Skeletal muscle tissue (tissue), 4 donors: ENCODE results near the gene PCDH20. TPM values are rescaled to one million over a fixed set of nuclear protein-coding genes. Genes with fewer than 3 reads are reported as not detected.
A peak's percentile ranks its signal among the peaks of the same experiment; 100 is the strongest.

Experiments
- H3K27ac ChIP-seq: one replicate; pipeline ENCODE4 v1.7.0; 2013; ENCODE audit warnings: mild to moderate bottlenecking, low read depth, low read length, inconsistent platforms
- H3K27me3 ChIP-seq, 3 donors: one replicate each; pipeline ENCODE4 v1.7.0; 2013; ENCODE audit warnings: low read length in 3 of 3; ENCODE audit not compliant: control insufficient read depth in 3 of 3, insufficient read depth in 3 of 3
- H3K36me3 ChIP-seq, 3 donors: one replicate each; pipeline ENCODE4 v1.7.0; 2013; ENCODE audit warnings: low read length in 3 of 3; ENCODE audit not compliant: control insufficient read depth in 3 of 3, insufficient read depth in 3 of 3
- H3K4me1 ChIP-seq, 3 donors: one replicate each; pipeline ENCODE4 v1.7.0; 2013; ENCODE audit warnings: low read length in 3 of 3, mild to moderate bottlenecking in 3 of 3; ENCODE audit not compliant: control insufficient read depth in 3 of 3, insufficient read depth in 3 of 3
- H3K4me3 ChIP-seq, 3 donors: one replicate each; pipeline ENCODE4 v1.7.0; 2013; ENCODE audit warnings: low read length in 3 of 3
- H3K9ac ChIP-seq, 3 donors: one replicate each; pipeline ENCODE4 v1.7.0; 2013; ENCODE audit warnings: low read length in 3 of 3, mild to moderate bottlenecking in 3 of 3, moderate library complexity in 2 of 3, low read depth in 1 of 3
- H3K9me3 ChIP-seq, 3 donors: one replicate each; pipeline ENCODE4 v1.7.0; 2013; ENCODE audit warnings: low read length in 3 of 3; ENCODE audit not compliant: control insufficient read depth in 3 of 3
- total RNA-seq: library from RNA; depleted of rRNA; stranded (reverse); fragments of >200 nt; gene quantifications from one replicate; pipeline ENCODE4 v1.2.3, GENCODE V29; 2014
- donor health status: Osteomylitis.

The PCDH20 gene, protein sequence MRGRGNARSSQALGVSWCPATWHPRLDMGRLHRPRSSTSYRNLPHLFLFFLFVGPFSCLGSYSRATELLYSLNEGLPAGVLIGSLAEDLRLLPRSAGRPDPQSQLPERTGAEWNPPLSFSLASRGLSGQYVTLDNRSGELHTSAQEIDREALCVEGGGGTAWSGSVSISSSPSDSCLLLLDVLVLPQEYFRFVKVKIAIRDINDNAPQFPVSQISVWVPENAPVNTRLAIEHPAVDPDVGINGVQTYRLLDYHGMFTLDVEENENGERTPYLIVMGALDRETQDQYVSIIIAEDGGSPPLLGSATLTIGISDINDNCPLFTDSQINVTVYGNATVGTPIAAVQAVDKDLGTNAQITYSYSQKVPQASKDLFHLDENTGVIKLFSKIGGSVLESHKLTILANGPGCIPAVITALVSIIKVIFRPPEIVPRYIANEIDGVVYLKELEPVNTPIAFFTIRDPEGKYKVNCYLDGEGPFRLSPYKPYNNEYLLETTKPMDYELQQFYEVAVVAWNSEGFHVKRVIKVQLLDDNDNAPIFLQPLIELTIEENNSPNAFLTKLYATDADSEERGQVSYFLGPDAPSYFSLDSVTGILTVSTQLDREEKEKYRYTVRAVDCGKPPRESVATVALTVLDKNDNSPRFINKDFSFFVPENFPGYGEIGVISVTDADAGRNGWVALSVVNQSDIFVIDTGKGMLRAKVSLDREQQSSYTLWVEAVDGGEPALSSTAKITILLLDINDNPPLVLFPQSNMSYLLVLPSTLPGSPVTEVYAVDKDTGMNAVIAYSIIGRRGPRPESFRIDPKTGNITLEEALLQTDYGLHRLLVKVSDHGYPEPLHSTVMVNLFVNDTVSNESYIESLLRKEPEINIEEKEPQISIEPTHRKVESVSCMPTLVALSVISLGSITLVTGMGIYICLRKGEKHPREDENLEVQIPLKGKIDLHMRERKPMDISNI
- 2.6 TPM for total RNA-seq

DNA sequence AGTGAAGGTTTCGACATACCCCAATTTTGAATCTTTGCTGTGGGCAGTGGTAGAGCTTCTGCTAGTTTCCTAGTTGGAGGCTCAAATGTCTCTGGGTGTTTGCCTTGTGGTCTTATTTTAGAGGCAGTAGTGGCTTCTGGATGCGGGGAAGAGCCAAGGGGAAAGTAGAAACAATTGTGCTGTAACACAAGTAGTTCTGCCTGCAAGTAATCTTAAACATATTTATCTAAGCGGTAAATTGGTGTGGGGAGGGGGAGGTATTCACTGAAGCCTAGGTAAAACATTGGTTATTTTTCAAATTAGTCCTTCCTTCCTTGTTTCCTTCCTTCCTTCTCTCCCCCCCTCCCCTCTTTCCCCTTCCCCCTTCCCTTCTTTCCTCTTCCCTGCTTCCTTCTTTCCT is at the start of gene PCDH20:
Gene PCDH20 (minus strand): TSS at position 101 of the 400 bp plus-strand sequence. CDS start 691 bp downstream, outside the sequence.
- peaks cover 13 to 32% (median 29%) of the 10 kb centered on the region in 3 donors for H3K27me3 ChIP-seq
- H3K4me1 ChIP-seq = peaks cover 3 to 17% (median 15%) of the 10 kb centered on the region in 3 donors
- no peaks in the 10 kb centered on the region for H3K36me3 ChIP-seq
- peak within 1 kb of the TSS; percentile 45 to 68 (median 56) for H3K4me3 ChIP-seq
- no peaks in the 10 kb centered on the region for H3K9me3 ChIP-seq
- peak within 1 kb of the TSS in 1 of 3 donors; percentile 27 for H3K9ac ChIP-seq
- H3K27ac ChIP-seq = no peak within 1 kb of the TSS

DNA sequence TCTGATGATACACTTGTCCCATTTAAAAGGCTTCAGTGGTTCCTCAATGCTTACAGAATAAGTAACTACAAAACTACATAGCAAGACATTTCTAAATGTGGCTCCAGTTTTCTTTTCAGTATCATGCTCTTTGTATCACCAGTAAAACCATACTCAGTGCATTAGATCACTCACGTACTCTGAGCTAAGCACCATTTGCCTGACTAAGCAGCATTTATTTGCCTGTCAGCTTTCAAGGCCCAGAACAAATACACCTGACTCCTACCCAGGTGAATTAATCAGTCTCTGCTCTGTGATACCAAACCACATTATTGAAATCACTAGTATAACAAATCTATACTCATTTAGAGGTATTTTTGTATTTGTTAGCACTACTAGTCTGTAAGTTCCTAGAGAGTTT is 47.4 kb upstream of the PCDH20 start:
- H3K27me3 ChIP-seq = no peaks in the 10 kb centered on the region
- H3K9me3 ChIP-seq = no peaks in the 10 kb centered on the region
- H3K36me3 ChIP-seq = no peaks in the 10 kb centered on the region
- no peak overlapping the region for H3K27ac ChIP-seq
- no peak overlapping the region for H3K9ac ChIP-seq
- no peaks in the 10 kb centered on the region for H3K4me1 ChIP-seq
- H3K4me3 ChIP-seq = no peak overlapping the region

DNA sequence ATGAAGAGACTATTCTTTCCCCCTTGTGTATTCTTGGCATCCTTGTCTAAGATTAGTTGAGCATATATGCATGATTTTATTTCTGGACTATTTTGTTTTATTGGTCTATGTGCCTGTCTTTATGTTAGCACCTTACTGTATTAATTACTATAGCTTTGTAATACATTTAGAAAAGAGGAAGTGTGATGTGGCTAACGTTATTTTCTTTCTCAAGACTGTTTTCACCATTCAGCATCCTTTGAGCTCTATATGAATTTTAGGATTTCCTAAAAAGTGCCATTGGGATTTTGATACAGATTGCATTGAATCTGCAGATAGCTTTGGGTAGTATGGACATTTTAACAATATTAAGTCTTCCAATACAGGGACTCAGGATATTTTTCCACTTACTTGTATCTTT is 37.5 kb upstream of the PCDH20 start:
- no peak overlapping the region for H3K9ac ChIP-seq
- H3K9me3 ChIP-seq = no peaks in the 10 kb centered on the region
- no peak overlapping the region for H3K4me3 ChIP-seq
- H3K4me1 ChIP-seq = no peaks in the 10 kb centered on the region
- H3K36me3 ChIP-seq = no peaks in the 10 kb centered on the region
- no peaks in the 10 kb centered on the region for H3K27me3 ChIP-seq
- H3K27ac ChIP-seq = no peak overlapping the region

DNA sequence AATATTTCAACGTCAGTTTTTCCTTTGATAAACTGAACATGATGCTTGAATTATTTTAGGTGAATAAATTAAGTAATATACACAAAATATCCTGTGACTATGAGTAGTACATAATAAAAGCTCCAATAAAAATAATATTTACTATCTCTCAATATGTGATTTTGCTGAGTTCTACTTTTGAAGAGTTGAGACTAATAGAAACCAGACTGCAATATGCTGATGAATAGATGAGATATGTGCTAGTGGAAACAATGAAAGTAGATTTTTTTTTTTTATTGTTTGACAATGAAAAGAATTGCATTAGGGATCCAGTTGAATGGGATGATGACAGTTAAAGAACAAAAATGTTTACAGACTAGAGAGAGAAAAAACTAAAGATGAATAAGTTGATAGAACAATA is 16.4 kb upstream of the PCDH20 start:
- no peak overlapping the region for H3K9ac ChIP-seq
- H3K36me3 ChIP-seq = no peaks in the 10 kb centered on the region
- no peaks in the 10 kb centered on the region for H3K27me3 ChIP-seq
- no peaks in the 10 kb centered on the region for H3K4me1 ChIP-seq
- H3K4me3 ChIP-seq = no peak overlapping the region
- no peaks in the 10 kb centered on the region for H3K9me3 ChIP-seq
- no peak overlapping the region for H3K27ac ChIP-seq

DNA sequence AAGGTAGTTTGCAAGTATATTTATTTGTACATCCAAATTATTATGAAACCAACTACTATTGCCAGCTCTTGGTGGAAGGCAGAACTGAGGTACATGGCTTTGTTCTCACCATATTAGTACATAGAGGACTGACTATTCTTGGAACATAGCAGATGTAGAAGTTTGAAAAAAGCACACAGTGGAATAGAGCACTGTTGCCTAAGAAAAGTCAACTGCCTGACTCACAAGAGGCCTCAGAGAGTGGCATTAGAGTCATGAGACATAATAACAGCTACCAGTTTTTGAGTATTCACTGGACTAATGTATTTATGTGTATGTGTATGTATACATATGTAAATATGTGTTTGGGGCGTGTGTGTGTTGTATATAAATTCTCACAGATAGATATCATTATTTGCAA is 8.3 kb upstream of the PCDH20 start:
- Histone ChIP-seq H3K27me3 (no peaks in the 10 kb centered on the region), H3K27ac (no peak overlapping the region)

DNA sequence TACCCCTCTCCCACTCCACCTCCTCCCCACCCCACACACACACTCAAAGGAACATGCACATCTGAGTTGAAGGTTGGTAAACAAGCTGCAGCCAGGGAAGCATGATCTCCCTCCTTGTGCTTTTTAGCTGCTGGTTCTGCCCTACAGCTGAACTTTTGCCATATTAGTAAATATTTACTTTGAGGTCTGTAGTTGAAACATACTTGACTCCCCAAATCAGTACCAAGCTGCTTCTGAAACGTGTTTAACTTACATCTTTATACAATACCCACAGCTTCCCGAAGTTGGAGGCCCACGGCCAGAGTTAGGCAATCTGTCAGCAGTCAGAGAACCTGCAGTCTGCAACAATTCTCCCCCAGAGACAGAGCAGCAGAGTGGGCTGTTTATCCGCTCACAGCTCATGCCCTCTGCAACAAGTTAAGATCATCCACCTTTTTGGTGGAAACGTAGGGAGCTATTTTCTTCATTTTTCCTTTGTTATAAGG is 1.5 kb upstream of the PCDH20 start:
- Histone ChIP-seq H3K9ac (no peak overlapping the region), H3K9me3 (no peaks in the 10 kb centered on the region), H3K27ac (no peak overlapping the region), H3K27me3 (peaks cover 10 to 27% (median 24%) of the 10 kb centered on the region in 3 donors), H3K36me3 (no peaks in the 10 kb centered on the region), H3K4me1 (peaks cover 3 to 17% (median 15%) of the 10 kb centered on the region in 3 donors), H3K4me3 (no peak overlapping the region)

More for the DNA sequence above, 8.3 kb upstream of the PCDH20 start:
- Histone ChIP-seq H3K4me3 (no peak overlapping the region), H3K9ac (no peak overlapping the region), H3K4me1 (no peaks in the 10 kb centered on the region), H3K36me3 (no peaks in the 10 kb centered on the region), H3K9me3 (no peaks in the 10 kb centered on the region)

DNA sequence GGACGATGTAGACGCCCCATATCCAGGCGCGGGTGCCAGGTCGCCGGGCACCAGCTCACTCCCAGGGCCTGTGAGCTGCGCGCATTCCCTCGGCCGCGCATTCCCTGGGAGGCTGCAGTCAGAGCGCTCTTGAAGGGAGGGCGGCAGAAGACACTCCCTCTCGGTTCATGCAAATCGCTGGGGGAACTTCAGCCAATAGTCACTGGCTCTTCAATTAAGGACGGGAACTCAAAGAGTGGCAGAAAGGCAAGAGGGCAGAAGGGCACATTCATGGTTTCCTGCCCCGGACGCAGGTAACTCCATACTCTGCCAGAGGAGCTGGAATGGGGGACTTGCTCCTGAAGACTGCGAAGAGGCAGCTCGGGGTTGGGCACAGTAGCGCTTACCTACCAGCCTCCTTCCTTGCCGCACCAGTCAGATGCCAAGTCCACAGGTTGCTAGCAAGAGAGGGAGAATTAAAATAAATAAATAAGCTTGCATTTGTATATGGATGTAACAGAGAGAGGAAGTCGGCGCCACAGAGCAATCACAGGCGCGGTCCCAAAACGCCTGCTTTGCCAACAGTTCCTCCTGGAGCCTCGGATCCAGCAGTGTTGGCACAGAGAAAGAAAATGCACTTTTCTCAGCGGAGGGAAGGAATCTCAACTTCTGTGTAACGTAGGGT is 459 bp downstream of the PCDH20 start:
- Histone ChIP-seq H3K9me3 (no peaks in the 10 kb centered on the region), H3K27me3 (peaks cover 13 to 32% (median 29%) of the 10 kb centered on the region in 3 donors), H3K4me3 (peak overlapping the region; percentile 45 to 68 (median 56)), H3K36me3 (no peaks in the 10 kb centered on the region), H3K27ac (no peak overlapping the region), H3K9ac (peak overlapping the region in 1 of 3 donors; percentile 27), H3K4me1 (peaks cover 3 to 17% (median 15%) of the 10 kb centered on the region in 3 donors)

DNA sequence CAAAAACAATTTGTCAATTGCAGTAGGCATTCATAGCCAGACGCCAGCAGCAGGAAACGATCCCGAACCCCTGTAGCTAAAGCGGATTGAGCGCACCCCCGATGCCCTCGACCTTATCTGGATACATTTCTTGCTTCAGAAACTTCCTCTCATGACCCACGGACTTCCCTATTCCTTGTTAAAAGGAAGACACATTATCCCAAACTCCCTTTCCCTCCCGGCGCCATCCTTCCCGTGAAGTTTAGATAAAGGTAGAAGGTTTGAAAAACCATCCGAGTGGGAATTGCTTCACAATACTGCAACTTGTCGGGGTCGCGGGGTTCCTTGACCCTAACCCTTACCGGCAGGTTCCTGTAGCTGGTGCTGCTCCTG is 977 bp downstream of the PCDH20 start:
- Histone ChIP-seq H3K27ac (no peak overlapping the region), H3K9me3 (no peaks in the 10 kb centered on the region), H3K9ac (peak overlapping the region in 1 of 3 donors; percentile 27), H3K4me3 (peak overlapping the region; percentile 45 to 68 (median 56)), H3K4me1 (peaks cover 3 to 17% (median 15%) of the 10 kb centered on the region in 3 donors), H3K36me3 (no peaks in the 10 kb centered on the region), H3K27me3 (peaks cover 13 to 32% (median 29%) of the 10 kb centered on the region in 3 donors)
